ENCODE measurements around the gene RAB3B.

RAB3B gene

DNA sequence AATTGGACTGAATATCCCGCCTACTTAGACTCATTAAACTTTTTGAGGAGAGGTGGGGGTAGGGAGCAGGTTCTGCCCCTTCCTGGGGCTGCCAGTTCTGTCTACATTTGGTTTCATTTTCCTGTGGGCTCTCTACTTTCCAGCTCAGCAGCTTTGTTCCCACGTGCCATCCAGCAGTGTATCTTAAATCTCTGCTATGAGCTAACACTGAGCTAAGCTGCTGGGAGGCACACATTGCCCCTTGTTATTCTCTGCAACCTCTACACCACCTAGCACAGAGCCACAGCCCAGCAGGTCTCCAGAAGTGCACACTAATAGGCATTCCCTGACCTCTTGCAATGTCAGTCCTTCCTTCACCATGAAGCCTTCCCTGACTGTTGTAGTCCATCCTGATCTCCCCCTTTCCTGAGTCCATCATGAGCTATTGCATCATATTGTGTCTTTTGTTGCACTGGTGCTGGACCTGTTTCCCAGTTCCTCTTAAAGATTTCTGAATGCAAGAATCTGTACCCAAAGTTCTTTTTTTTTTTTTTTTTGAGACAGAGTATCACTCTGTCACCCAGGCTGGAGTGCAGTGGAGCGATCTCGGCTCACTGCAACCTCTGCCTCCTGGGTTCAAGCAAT lies 83.3 kb downstream of the RAB3B start:
- peaks cover 12% of the 10 kb centered on the region for H3K9me3 Mint-ChIP-seq
- no peak overlapping the region for H3K4me3 Mint-ChIP-seq
- no peaks in the 10 kb centered on the region for H3K36me3 Mint-ChIP-seq (ENCODE audit: low read depth)
- H3K27ac Mint-ChIP-seq = no peak overlapping the region
- peaks cover 14% of the 10 kb centered on the region for H3K4me1 Mint-ChIP-seq
- H3K27me3 Mint-ChIP-seq (ENCODE audit: low read depth, poor library complexity) = peaks cover 30% of the 10 kb centered on the region
- DNase-seq = no peak
- TF ChIP-seq, protein P1, sequence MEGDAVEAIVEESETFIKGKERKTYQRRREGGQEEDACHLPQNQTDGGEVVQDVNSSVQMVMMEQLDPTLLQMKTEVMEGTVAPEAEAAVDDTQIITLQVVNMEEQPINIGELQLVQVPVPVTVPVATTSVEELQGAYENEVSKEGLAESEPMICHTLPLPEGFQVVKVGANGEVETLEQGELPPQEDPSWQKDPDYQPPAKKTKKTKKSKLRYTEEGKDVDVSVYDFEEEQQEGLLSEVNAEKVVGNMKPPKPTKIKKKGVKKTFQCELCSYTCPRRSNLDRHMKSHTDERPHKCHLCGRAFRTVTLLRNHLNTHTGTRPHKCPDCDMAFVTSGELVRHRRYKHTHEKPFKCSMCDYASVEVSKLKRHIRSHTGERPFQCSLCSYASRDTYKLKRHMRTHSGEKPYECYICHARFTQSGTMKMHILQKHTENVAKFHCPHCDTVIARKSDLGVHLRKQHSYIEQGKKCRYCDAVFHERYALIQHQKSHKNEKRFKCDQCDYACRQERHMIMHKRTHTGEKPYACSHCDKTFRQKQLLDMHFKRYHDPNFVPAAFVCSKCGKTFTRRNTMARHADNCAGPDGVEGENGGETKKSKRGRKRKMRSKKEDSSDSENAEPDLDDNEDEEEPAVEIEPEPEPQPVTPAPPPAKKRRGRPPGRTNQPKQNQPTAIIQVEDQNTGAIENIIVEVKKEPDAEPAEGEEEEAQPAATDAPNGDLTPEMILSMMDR (IDR thresholded peaks at IDR 0.05) = no peak

DNA sequence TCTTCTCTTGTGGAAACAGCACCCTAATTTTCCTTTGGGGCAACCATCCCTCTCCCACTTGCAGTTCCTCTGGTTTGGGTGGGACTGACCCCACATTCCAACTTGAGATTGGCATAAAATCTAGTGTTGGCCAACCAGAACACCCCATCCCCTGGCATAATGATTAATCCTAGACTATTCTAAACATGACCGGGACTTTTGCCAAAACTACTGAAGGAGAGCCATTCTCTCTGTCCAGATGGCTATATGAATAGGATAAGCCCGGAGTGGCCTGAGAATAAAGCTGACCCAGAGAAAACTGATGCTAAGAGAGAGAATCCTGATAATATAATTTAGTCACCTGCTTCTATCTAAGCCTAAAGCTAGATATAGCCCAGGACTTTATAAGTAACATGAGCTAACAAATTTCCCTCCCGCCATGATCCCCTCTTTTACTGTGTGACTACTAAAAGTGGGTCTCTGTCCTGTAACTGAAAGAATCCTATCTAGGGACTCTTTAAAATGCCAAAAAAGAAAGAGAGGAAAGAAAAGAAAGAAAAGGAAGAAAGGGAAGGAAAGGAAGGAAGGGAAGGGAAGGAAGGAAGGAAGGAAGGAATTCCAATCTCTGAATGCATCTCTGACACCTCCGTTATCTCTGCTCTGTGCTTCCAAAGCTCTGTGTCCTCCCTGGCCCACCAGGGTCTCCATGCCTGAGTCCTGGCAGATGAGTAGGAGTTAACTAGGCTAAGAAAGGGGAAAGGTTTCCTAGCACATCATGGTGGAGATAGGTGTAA lies 84.0 kb downstream of the RAB3B start:
- Mint-ChIP-seq H3K27ac (peak overlapping the region; percentile 34), H3K27me3 (ENCODE audit: low read depth, poor library complexity) (peaks cover 30% of the 10 kb centered on the region)

GRCh38 chr1:51902456-51902855 lies 88.0 kb downstream of the RAB3B start:
- no peak overlapping the region for H3K4me3 Mint-ChIP-seq
- H3K9me3 Mint-ChIP-seq = peaks cover 12% of the 10 kb centered on the region
- peaks cover 33% of the 10 kb centered on the region for H3K27me3 Mint-ChIP-seq (ENCODE audit: low read depth, poor library complexity)
- no peak overlapping the region for H3K27ac Mint-ChIP-seq
- TF ChIP-seq, protein P1 (IDR thresholded peaks at IDR 0.05) = no peak
- H3K4me1 Mint-ChIP-seq = peaks cover 22% of the 10 kb centered on the region
- no peak for DNase-seq
- no peaks in the 10 kb centered on the region for H3K36me3 Mint-ChIP-seq (ENCODE audit: low read depth)

More for the DNA sequence above, 84.0 kb downstream of the RAB3B start:
- Mint-ChIP-seq H3K9me3 (peaks cover 12% of the 10 kb centered on the region), H3K36me3 (ENCODE audit: low read depth) (no peaks in the 10 kb centered on the region), H3K4me3 (no peak overlapping the region), H3K4me1 (peaks cover 14% of the 10 kb centered on the region)
- TF ChIP-seq, protein P1 (IDR thresholded peaks at IDR 0.05) = no peak
- DNase-seq = no peak

DNA sequence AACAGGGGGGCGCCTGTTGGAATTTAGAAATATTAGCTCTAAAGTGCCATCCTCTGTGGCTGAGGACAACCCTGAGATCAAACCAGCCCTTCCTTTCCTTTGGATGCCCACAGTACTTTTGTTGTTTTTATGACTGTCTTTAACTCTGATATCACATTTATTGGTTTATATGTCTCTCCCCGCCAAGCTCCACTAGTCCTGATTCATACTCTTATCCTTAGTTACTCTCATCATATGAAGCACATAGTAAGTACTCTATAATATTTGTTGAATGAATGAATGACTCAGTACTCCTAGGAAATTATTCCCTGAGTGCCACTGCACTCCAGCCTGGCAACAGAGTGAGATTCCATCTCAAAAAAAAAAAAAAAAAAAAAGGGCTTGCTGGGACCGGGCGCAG lies 89.3 kb downstream of the RAB3B start:
- H3K4me3 Mint-ChIP-seq = no peak overlapping the region
- peaks cover 24% of the 10 kb centered on the region for H3K4me1 Mint-ChIP-seq
- H3K27ac Mint-ChIP-seq = no peak overlapping the region
- TF ChIP-seq, protein P1 (IDR thresholded peaks at IDR 0.05) = no peak
- DNase-seq = no peak
- peaks cover 32% of the 10 kb centered on the region for H3K27me3 Mint-ChIP-seq (ENCODE audit: low read depth, poor library complexity)
- peaks cover under 1% of the 10 kb centered on the region for H3K9me3 Mint-ChIP-seq
- H3K36me3 Mint-ChIP-seq (ENCODE audit: low read depth) = no peaks in the 10 kb centered on the region

DNA sequence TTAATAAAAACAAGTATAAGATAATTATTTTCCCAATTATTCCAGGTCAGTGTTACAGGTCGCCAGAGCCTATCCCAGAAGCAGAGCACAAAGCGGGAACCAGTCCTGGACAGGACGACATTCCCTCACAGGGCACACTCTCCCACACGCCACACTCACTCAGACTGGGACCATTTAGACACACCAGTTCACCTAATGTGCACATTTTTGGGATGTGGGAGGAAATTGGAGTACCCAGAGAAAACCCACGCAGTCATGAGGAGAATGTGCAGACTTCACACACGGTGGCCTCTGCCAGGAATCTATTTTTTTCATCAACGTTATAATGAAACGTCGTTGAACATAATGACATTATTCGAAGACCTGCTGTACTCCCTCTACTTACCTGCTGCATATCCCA lies 91.5 kb downstream of the RAB3B start:
- TF ChIP-seq, protein P1 (IDR thresholded peaks at IDR 0.05) = no peak
- Mint-ChIP-seq H3K27ac (no peak overlapping the region), H3K4me1 (peaks cover 24% of the 10 kb centered on the region), H3K27me3 (ENCODE audit: low read depth, poor library complexity) (peaks cover 33% of the 10 kb centered on the region), H3K36me3 (ENCODE audit: low read depth) (no peaks in the 10 kb centered on the region), H3K9me3 (peaks cover 5% of the 10 kb centered on the region), H3K4me3 (no peak overlapping the region)
- DNase-seq = no peak
